HG03196 (cell line): ENCODE results near the gene FZD2.
"Not testable (repeated sequence)": the region's sequence is repeated elsewhere in the genome, so short reads cannot be mapped to it uniquely, and the experiment has no call there.

Experiments used
- ATAC-seq: cut with Tn5 transposase; IDR thresholded peaks from one replicate; pipeline ENCODE4 v1.9.1; 2021; ENCODE audit not compliant: unreplicated experiment

FZD2 gene

GRCh38 chr17:44556832-44557606 is at the start of gene FZD2:
TSS of gene FZD2 (plus strand) at chr17:44557484. CDS start at chr17:44557689, 205 bp downstream.
- no peak for ATAC-seq

GRCh38 chr17:44511241-44512134 is 45.8 kb upstream of the FZD2 start:
- not testable (repeated sequence) for ATAC-seq

- no peak for ATAC-seq
Observed at GRCh38 chr17:44518032-44518431, 39.3 kb upstream of the FZD2 start.

GRCh38 chr17:44522883-44523671 is 34.2 kb upstream of the FZD2 start:
- no peak for ATAC-seq

- no peak for ATAC-seq
Observed at GRCh38 chr17:44523672-44523972, 33.7 kb upstream of the FZD2 start.

- ATAC-seq, result no peak
Observed at GRCh38 chr17:44527102-44527501, 30.2 kb upstream of the FZD2 start.

- no peak for ATAC-seq
Observed at GRCh38 chr17:44527954-44528353, 29.3 kb upstream of the FZD2 start.

GRCh38 chr17:44529864-44530263 is 27.4 kb upstream of the FZD2 start:
- ATAC-seq, result no peak

- ATAC-seq, result no peak
Observed at GRCh38 chr17:44530896-44531418, 26.3 kb upstream of the FZD2 start.

- ATAC-seq, result no peak
Observed at GRCh38 chr17:44533533-44534246, 23.6 kb upstream of the FZD2 start.

- ATAC-seq, result no peak
Observed at GRCh38 chr17:44536090-44536953, 21.0 kb upstream of the FZD2 start.

- ATAC-seq, result not testable (repeated sequence)
Observed at GRCh38 chr17:44537922-44538321, 19.4 kb upstream of the FZD2 start.

GRCh38 chr17:44539673-44540072 is 17.6 kb upstream of the FZD2 start:
- ATAC-seq, result no peak

- no peak for ATAC-seq
Observed at GRCh38 chr17:44540246-44541084, 16.8 kb upstream of the FZD2 start.

GRCh38 chr17:44541884-44542581 is 15.3 kb upstream of the FZD2 start:
- ATAC-seq, result no peak

GRCh38 chr17:44543213-44543904 is 13.9 kb upstream of the FZD2 start:
- ATAC-seq, result no peak

GRCh38 chr17:44543905-44544523 is 13.3 kb upstream of the FZD2 start:
- ATAC-seq, result no peak
